ENCODE data around the gene USP48.
"Not testable (repeated sequence)": the region's sequence is repeated elsewhere in the genome, so short reads cannot be mapped to it uniquely, and the experiment has no call there.

The USP48 gene

DNA sequence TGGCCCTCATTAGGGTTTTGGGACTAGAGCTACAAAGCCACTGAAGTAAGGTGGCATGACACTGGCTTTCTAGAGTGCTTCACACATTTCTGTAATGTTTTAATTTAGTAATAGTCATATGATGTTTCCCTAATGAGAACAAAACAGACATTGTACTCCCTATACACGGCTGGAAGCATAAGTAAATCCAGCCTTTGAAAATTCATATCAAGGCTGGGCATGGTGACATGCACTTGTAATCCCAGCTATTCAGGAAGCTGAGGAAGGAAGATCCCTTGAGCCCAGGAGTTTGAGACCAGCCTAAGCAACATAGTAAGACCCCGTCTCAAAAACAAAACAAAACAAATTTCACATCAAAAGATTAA is 7.4 kb downstream of the USP48 start:
- DNase-seq (ENCODE audit: low read depth, low spot score): no peak

DNA sequence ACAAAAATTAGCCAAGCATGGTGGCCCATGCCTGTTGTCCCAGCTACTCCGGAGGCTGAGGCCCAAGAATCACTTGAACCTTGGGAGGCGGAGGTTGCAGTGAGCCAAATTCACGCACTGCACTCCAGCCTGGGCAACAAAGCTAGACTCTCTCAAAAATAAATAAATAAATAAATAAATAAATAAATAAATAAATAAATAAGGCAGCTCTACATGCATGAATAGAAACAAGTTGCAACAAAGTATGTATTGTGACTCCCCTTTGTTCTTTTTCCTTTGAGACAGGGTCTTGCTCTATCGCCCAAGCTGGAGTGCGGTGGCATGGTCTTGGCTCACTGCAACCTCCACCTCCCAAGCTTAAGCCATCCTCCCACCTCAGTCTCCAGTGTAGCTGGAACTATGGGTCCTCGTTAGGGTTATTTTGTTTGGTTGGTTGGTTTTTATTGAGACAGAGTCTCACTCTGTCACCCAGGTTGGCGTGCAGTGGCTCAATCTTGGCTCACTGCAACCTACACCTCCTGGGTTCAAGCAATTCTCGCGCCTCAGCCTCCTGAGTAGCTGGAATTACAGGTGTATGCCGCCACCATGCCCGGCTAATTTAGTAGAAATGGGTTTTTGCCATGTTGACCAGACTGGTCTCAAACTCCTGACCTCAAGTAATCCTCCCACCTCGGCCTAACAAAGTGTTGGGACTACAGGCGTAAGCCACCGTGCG is 8.0 kb downstream of the USP48 start:
- DNase-seq (ENCODE audit: low read depth, low spot score): no peak

DNA sequence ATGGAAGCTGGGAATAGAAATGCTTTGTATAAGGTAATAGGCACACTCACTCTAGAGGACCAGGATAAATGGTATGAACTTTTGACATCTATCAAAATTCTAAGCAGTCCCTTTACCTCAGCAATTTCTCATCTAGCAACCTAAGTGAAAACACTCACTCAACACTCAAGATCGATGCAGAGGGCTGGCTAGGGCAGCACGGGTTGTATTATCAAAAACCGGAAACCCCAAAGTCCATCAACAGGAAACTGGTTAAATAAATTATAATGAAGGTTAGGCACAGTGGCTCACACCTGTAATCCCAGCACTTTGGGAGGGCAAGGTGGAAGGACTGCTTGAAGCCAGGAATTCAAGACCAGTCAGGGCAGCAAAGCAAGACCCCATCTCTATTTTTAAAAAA is 9.4 kb downstream of the USP48 start:
- no peak for DNase-seq (ENCODE audit: low read depth, low spot score)

DNA sequence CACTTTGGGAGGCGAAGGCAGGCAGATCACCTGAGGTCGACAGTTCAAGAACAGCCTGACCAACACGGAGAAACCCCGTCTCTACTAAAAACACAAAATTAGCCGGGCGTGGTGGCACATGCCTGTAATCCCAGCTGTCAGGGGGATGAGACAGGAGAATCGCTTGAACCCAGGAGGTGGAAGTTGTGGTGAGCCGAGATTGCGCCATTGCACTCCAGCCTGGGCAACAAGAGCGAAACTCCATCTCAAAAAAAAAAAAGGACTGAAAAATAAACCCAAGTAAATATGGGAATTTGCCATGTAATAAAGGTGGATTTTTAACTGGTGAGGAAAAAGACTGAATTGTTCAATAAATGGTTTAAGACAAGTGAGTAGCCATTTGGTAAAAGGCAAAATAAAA is 11.3 kb downstream of the USP48 start:
- DNase-seq (ENCODE audit: low read depth, low spot score): not testable (repeated sequence)

DNA sequence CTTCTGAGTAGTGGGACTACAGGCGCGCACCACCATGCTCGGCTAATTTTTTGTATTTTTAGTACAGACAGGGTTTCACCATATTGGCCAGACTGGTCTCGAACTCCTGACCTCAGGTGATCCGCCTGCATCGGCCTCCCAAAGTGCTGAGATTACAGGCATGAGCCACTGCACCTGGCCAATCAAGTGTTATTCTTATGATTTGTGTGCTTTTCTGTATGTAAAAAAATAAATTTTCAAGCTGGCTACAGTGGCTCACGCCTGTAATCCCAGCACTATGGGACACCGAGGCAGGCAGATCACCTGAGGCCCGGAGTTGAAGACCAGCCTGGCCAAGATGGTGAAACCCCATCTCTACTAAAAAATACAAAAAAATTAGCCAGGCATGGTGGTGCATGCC is 12.3 kb downstream of the USP48 start:
- not testable (repeated sequence) for DNase-seq (ENCODE audit: low read depth, low spot score)

DNA sequence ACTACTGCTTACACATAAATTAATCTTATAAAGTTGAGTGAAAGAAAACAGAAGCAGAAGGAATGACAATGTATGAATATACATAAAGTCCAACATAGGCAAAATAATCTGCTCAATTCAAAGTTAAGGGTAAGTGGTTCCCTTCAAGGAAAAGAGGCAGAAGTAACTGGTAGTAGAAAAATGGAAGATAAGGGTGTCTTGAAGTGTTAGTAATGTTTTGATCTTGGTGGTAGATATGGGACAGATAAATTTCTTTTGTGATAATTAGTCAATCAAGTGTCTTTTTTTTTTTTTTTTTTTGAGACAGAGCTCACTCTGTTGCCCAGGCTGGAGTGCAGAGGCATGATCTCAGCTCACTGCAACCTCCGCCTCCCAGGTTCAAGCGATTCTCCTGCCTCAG is 12.7 kb downstream of the USP48 start:
- no peak for DNase-seq (ENCODE audit: low read depth, low spot score)

DNA sequence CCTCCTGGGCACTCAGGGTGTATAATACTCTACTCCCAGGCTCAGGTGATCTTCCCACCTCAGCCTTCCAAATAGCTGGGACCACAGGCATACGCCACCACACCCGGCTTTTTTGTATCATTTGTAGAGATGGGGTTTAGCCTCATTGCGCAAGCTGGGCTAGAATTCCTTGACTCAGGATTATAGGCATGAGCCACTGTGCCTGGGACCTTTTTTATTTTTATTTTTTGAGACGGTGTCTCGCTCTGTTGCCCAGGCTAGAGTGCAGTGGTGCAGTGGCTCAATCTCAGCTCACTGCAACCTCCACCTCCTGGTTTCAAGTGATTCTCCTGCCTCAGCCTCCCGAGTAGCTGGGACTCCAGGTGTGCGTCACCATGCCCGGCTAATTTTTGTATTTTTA is 15.8 kb downstream of the USP48 start:
- DNase-seq (ENCODE audit: low read depth, low spot score): not testable (repeated sequence)

DNA sequence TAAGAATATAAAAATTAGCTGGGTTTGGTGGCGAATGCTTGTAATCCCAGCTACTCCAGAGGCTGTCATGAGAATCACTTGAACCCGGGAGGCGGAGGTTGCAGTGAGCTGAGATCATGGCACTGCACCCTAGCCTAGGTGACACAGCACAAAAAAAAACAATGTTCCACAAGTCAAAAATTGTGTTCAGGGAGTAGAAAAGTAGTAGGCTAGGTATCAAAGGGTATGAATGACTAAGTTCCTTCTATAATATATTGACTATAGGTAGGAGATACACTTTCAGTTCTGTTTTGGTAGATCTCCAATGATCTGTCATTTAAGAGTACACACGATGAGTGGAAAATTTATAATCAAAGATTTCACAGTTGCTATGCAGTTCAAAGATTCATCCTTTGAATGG is 16.7 kb downstream of the USP48 start:
- DNase-seq (ENCODE audit: low read depth, low spot score): no peak

DNA sequence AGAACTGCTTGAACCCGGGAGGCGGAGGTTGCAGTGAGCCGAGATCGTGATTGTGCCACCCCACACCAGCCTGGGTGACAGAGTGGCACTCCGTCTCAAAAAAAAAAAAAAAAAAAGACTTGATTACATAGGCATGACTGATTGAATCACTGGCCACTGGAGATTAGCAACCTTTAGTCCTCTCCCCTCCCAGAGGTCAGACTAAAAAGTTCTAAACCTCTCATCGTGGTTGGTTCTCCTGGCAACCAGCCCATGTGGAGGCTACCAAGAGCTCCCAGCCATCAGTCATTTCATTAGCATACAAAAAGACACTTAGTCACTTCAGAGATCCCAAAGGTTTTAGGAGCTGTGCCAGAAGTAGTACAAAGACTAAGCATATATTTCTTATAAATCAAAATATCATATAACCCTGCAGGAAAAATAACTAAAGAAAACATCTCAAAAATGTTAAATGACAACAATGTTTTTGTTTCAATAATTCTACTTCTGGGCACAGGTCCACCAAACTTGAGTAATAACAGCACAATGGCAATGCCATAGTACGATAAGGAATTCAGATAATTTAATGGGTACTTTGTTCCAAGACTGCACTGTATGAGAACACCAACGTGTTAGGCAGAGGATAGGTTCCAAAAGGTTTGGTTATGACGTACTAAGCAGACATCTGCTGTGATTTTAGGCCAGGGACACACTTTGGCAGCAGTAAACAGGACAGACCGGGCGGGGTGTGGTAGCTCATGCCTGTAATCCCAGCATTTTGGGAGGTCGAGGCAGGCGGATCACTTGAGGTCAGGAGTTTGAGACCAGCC is 18.1 kb downstream of the USP48 start:
- DNase-seq (ENCODE audit: low read depth, low spot score): peak; percentile 45

DNA sequence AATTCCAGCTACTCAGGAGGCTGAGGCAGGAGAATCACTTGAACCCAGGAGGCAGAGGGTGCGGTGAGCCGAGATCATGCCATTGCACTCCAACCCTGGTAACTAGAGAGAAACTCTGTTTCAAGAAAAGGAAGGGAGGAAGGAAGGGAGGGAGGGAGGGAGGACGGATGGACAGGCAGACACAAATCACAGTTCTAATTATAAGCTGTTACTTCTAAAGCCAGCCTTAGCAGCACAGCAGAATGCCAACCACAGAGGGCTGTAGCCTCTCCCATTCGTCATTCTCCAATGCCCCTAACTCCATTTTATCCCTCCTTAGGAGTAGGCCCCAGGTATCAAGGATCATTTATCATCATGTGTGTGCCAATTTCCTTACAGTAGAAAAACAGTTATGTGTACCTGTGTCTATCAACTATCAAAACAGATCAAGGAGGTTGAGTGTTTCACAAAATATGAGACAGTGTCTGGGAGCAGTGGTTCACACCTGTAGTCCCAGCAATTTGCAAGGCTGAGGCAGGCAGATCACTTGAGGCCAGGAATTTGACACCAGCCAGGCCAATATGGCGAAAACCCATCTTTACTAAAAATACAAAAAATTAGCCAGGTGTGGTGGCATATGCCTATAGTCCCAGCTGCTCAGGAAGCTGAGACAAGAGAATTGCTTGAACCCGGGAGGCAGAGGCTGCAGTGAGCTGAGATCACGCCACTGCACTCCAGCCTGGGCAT is 19.1 kb downstream of the USP48 start:
- no peak for DNase-seq (ENCODE audit: low read depth, low spot score)

DNA sequence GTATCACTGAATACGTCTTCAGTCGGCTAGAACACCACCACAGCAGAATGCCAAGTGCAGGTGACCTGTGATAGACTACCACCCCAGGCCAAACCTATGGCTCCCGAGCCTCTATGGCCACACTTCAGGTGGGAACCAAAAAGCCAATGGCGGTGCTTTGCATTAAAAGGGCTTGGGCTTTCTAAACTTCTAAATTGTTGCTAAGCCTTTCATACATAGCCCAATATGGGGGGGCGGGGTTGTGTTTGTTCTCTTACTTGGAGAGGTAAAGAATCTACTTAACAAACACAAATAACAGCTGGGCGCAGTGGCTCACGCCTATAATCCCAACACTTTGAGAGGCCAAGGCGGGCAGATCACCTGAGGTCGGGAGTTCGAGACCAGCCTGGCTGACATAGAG is 19.7 kb downstream of the USP48 start:
- DNase-seq (ENCODE audit: low read depth, low spot score): no peak

DNA sequence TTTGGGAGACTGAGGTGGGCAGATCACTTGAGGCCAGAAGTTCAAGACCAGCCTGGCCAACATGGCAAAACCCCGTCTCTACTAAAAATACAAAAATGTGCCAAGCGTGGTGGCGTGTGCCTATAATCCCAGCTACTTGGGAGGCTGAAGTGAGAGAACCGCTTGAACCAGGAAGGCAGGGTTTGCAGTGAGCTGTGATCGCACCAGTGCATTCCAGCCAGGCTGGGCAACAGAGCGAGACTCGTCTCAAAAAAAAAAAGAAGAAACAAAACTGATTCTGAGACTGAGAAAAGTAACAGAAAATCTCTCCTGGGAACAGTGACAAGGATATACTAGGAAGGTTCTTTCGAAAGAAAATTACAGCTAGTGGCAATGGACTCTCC is 20.9 kb downstream of the USP48 start:
- no peak for DNase-seq (ENCODE audit: low read depth, low spot score)

DNA sequence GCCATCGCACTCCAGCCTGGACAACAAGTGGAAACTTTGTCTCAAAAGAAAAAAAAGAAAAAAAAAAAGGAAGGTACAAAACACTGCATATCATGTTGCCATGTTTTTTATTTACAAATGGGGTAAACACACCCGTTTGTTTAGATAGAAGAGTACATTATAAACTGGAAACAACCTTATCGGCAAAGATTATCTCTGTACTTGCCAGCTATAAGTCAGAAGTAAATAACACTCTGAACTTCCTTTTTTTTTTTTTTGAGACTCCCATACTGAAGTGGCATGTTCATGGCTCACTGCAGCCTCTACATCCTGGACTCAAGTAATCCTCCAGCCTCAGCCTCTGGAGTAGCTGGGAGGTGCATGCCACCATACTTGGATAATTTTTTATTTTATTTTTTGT is 21.9 kb downstream of the USP48 start:
- DNase-seq (ENCODE audit: low read depth, low spot score): no peak

DNA sequence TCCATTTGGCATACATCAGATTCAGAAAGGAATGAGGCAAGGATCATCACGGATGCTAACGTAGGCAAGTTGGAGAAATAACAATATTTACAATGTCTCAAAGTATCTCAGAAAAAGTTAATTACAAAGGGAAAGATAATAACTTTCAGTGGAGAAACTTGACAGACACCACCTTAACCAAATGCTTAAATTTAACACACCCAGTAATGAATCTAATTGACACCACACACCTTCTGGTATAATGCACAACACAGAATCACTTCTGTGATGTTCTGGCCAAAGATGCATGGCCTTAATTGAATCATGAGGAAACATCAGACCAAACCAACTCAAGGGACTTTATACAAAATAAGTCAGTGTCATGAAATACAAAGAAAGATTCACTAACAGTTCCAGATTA is 23.1 kb downstream of the USP48 start:
- DNase-seq (ENCODE audit: low read depth, low spot score): no peak

DNA sequence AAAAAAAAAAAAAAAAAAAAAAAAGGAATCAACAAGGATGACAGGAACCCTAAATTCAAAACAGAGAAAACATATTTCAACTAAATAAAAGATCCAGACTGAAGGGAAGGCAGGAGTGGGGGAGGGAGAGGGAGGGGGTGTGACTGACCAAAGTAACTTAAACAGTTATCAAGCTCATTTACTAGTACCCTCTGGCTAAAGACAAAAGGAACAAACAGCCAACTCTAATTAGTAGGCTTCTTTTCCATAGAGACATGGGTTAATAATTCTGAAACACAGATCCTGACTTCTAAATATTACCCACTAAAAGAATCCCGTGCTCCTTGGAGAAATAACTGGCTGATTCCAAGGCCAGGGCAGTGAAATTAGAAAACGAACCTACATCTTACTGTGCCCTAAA is 23.8 kb downstream of the USP48 start:
- DNase-seq (ENCODE audit: low read depth, low spot score): no peak

DNA sequence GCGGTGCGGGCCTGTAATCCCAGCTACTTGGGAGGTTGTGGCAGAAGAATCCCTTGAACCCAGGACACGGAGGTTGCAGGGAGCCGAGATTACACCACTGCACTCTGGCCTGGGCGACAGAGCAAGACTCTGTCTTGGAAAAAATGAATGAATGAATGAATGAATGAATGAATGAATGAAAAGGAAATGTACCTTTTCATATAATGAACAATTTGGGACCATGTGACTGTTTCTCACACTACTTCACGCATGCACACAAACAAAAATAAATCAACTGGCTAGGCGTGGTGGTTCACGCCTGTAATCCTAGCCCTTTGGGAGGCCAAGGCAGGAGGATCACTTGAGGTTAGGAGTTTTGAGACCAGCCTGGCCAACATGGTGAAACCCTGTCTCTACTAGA is 24.3 kb downstream of the USP48 start:
- DNase-seq (ENCODE audit: low read depth, low spot score): no peak

DNA sequence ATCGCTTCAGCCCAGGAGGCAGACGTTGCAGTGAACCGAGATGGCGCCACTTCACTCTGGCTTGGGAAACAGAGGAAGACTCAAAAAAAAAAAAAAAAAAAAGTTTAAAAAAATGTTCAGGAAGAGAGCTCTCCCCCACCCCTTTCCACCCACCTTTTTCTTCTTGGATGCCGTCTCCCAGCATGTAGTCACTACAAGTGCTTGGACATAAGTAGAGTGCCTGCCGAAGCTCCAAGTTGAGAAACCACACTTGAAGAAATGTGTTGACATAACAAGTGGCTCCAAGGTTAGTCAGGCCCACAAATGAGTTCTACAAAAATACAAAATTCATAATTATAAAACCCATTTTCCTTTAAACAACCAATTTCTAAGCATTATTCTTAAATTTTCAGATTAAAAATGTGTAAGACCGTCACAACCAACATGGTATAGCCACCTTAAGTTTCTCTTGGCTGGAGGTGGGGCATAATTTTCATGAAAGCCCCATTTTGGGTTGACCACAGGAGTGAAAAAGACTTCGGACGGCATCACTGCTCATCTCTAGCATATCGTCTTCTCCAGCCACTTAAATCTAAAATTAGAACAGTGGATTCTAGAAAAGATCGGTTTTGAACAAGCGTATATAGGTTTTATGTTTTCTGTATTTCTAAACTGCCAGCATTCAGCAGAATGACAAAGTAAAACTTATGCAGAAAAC is 26.4 kb downstream of the USP48 start:
- DNase-seq (ENCODE audit: low read depth, low spot score): no peak

DNA sequence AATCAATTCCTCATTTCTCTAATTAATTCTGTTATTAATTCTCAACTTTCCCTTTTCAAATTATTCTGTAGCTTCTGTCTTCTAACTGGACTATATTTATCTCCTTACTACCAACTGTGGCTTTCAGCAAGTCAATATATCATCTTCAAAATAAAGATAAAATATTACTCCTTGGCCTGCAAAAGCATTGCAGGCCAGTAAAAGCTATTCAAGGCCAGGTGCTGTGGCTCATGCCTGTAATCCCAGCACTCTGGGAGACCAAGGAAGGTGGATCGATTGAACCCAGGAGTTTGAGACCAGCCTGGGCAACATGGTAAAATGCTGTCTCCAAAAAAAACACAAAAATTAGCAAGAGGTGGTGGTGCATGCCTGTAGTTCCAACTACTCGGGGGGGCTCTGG is 27.9 kb downstream of the USP48 start:
- no peak for DNase-seq (ENCODE audit: low read depth, low spot score)

DNA sequence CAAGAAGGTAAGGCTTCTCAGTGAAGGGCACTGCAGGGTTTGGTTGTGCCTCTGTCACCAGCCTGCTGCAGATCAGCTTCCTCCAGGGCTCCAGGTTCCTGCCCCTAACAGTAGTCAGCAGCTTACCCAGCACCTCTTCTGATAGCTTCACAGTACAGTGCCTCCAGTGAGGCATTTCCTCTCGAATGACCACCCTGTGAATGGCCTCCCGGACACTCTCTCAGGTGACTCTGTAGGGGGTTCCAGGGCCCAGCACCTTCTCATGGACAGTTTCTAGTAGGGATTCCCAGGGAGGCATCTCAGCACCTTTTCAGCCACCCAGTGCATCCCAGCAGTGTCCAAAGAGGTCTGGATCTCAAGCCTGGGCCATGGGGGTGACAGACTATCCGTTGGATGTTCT is 28.4 kb downstream of the USP48 start:
- no peak for DNase-seq (ENCODE audit: low read depth, low spot score)

DNA sequence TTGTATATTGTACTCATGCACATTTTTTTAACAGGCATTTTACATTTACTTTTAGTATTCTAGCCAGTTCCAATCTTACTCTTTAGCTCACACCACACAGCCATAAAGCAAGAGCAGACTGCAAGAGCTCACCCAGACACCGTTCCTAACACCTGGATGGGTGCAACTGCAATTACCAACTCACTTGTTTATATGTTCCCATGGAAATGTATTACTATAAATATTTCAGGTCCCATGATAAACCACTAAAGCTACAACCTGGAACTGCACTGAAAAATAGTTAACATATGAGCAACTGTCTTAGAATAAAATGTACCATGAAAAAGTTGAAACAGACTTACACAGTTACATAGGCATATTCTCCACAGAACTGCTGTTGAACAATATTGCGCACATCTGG is 30.8 kb downstream of the USP48 start:
- no peak for DNase-seq (ENCODE audit: low read depth, low spot score)

DNA sequence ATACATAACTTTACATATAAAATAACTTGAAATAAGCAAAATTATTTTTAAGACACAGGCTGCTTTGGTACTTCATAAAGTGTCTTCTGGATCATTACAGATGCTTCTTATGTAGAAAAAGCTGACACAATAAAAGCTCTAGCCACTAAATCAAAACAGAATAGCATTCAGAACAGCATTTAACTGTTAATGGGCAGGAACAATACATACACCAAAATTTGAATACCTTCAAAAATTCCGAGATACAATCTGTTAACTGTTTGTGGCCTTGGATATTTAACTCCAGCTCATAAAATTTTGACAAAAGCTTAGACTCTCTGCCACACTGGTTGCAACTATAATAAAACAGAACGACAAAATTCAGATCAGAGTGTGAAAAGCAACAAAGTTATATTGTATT is 31.7 kb downstream of the USP48 start:
- DNase-seq (ENCODE audit: low read depth, low spot score): no peak

DNA sequence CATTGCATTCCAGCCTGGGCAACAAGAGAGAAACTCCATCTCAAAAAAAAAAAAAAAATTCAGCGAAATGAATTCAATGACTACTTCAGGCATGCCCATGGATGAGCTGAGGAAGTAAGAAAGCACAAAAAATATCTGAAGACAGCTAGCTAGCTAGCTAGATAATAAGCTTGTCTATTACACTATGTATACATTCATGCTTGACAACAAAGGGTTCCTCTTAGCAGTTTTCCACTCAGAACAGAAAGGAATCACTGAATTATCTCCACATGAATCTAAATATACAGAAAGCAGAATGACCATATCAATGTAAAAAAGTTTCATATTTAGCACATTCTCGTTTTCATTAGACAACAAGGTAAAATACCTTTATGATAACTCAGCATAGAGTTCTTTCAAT is 32.1 kb downstream of the USP48 start:
- no peak for DNase-seq (ENCODE audit: low read depth, low spot score)

Data from ELF-1 (cell line).